Upper lobe of right lung (tissue), 1 donor: ENCODE measurements around the gene PAQR6. TPM values are rescaled to one million over a fixed set of nuclear protein-coding genes. Genes with fewer than 3 reads are reported as not detected.

ENCODE experiments used
- ATAC-seq: fragments of 200-7000 bp; cut with Tn5 transposase; one replicate; pipeline ENCODE4 v1.9.1; 2020; ENCODE audit warnings: mild to moderate bottlenecking, moderate library complexity
- DNase-seq: peaks from one replicate; pipeline ENCODE4 v3.0.0-alpha.2; 2020
- H3K27ac ChIP-seq: fragments of 200-600 bp; one replicate; pipeline ENCODE4 v1.8.0; 2022
- H3K27me3 ChIP-seq: fragments of 200-600 bp; one replicate; pipeline ENCODE4 v1.8.0; 2022; ENCODE audit warnings: mild to moderate bottlenecking
- H3K36me3 ChIP-seq: fragments of 200-600 bp; one replicate; pipeline ENCODE4 v1.8.0; 2022
- H3K4me1 ChIP-seq: fragments of 200-600 bp; one replicate; pipeline ENCODE4 v1.8.0; 2022
- H3K4me3 ChIP-seq: fragments of 200-600 bp; one replicate; pipeline ENCODE4 v1.8.0; 2022; ENCODE audit warnings: mild to moderate bottlenecking
- H3K9me3 ChIP-seq: fragments of 200-600 bp; one replicate; pipeline ENCODE4 v1.8.0; 2022
- intact Hi-C: fragments of 100-400 bp; cut with DNase I; formaldehyde crosslinking; loops from one replicate; pipeline ENCODE4 v1.11.0; 2022
- total RNA-seq: library from RNA; stranded (reverse); fragmentation: NEBNext Ultra II Directional; extraction: Animal tissue kit (Norgen Biotek cat#: 25700); gene quantifications from one replicate; pipeline ENCODE4 v1.2.1, GENCODE V29; 2021
- TF ChIP-seq, protein P1 (sequence below): fragments of 200-600 bp; IDR thresholded peaks from one replicate; pipeline ENCODE4 v1.8.0; 2022; ENCODE audit warnings: antibody characterized with exemption
- donor health status: DM: no; HTN: yes; CAD: no; lungs with severe emphysema.

The PAQR6 gene
- total RNA-seq, 1 donor from 2014 or later = 1.9 TPM

DNA sequence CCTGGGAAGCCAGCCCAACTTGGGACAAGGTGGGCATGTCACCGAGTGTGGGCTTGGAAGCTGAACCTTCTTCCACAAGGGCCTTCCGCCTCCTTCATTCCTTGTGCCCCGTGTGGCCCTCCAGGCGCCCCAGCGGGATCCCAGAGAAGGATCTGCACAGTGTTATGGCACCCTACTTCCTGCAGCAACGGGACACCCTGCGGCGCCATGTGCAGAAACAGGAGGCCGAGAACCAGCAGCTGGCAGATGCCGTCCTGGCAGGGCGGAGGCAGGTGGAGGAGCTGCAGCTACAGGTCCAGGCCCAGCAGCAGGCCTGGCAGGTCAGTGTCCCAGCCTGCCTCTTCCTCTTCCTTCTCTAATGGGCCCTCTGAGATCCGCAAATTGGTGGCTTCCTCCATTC lies 11.7 kb downstream of the PAQR6 start:
- no peaks in the 10 kb centered on the region for H3K4me1 ChIP-seq
- H3K27ac ChIP-seq = no peak overlapping the region
- H3K4me3 ChIP-seq = no peak overlapping the region
- no peaks in the 10 kb centered on the region for H3K27me3 ChIP-seq
- TF ChIP-seq, protein P1, sequence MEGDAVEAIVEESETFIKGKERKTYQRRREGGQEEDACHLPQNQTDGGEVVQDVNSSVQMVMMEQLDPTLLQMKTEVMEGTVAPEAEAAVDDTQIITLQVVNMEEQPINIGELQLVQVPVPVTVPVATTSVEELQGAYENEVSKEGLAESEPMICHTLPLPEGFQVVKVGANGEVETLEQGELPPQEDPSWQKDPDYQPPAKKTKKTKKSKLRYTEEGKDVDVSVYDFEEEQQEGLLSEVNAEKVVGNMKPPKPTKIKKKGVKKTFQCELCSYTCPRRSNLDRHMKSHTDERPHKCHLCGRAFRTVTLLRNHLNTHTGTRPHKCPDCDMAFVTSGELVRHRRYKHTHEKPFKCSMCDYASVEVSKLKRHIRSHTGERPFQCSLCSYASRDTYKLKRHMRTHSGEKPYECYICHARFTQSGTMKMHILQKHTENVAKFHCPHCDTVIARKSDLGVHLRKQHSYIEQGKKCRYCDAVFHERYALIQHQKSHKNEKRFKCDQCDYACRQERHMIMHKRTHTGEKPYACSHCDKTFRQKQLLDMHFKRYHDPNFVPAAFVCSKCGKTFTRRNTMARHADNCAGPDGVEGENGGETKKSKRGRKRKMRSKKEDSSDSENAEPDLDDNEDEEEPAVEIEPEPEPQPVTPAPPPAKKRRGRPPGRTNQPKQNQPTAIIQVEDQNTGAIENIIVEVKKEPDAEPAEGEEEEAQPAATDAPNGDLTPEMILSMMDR = no peak
- DNase-seq = no peak
- H3K9me3 ChIP-seq = no peaks in the 10 kb centered on the region
- intact Hi-C loops = no loop called here
- H3K36me3 ChIP-seq = peaks cover 72% of the 10 kb centered on the region
- ATAC-seq = no peak

DNA sequence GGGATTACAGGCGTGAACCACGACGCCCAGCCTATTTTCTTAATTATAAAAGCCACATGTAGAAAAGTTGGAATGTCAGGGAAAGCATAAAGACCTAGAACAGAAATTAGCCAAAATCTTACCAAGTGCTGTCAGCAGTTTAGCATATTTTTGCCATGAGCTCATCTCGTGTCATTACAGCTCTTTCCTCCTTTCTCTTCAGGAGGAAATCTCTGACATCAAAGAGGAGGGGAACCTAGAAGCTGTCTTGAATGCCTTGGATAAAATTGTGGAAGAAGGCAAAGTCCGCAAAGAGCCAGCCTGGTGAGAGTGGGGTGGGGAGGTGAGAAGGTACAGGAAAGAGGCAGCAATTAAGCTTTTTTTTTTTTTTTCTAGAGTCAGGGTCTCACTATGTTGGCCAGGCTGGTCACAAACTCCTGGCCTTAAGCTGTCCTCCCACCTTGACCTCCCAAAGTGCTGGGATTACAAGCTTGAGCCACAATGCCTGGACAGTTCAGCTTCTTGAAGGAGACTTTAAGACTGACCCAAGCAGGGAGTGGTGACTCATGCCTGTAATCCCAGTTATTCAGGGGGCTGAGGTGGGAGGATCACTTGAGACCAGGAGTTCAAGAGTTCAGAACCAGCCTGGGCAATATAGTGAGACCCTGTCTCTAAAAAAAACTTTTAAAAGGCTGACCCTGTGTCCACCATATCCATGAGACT lies 14.3 kb downstream of the PAQR6 start:
- no peak for ATAC-seq
- Histone ChIP-seq H3K4me1 (no peaks in the 10 kb centered on the region), H3K27me3 (no peaks in the 10 kb centered on the region), H3K9me3 (no peaks in the 10 kb centered on the region), H3K27ac (no peak overlapping the region), H3K36me3 (peaks cover 53% of the 10 kb centered on the region), H3K4me3 (no peak overlapping the region)
- intact Hi-C loops = no loop called here
- TF ChIP-seq, protein P1 = no peak
- no peak for DNase-seq

DNA sequence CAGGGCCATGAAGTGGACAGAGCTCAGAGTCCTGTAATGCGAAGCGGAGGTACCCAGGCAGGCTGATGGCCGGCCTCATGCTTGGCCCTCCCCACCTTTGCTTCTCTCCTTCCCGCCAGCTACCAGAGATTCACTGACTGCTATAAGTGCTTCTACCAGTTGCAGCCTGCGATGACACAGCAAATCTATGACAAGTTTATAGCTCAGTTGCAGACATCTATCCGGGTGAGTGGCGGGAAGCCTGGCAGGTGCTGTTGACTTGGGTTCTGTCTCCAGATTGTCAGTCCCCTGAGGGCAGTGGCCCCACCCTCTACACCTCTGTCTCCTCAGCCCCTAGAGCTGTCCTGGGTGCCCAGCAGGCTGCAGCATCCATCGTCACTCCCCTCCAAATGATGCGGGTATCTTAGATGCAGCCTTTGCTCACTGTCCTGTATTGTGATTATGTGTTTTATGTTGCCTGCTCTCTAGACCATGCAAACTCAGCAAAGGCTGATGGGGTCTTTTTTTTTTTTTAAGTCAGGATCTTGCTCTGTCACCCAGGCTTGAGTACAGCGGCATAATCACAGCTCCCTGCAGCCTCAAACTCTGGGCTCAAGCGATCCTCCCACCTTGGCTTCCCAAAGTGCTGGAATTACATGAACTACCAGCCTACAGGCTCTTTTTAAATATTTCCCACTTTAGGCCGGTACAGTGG lies 15.5 kb downstream of the PAQR6 start:
- Histone ChIP-seq H3K4me3 (no peak overlapping the region), H3K27ac (no peak overlapping the region), H3K27me3 (no peaks in the 10 kb centered on the region), H3K36me3 (peaks cover 42% of the 10 kb centered on the region), H3K4me1 (no peaks in the 10 kb centered on the region), H3K9me3 (no peaks in the 10 kb centered on the region)
- no peak for DNase-seq
- TF ChIP-seq, protein P1 = no peak
- intact Hi-C loops = no loop called here
- peak; percentile 8 for ATAC-seq

DNA sequence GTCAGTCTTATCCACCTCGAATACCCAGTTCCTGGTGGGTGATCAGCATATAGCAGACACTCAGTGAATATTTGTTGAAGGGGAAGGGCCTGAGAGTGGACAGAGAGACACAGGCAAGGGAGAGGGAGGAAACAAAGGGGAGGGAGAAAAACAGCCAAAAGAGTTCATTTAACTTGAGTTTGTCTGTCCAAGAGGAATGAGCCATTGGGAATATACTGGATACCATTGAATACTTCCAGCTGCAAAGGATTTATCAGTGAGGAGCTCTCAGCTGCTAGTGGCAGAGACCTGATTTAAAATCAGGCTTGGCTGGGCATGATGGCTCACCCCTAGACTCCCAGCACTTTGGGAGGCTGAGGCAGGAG lies 17.4 kb downstream of the PAQR6 start:
- H3K4me3 ChIP-seq = no peak overlapping the region
- intact Hi-C loops = no loop called here
- no peak overlapping the region for H3K27ac ChIP-seq
- H3K4me1 ChIP-seq = no peaks in the 10 kb centered on the region
- TF ChIP-seq, protein P1 = no peak
- no peaks in the 10 kb centered on the region for H3K27me3 ChIP-seq
- no peaks in the 10 kb centered on the region for H3K9me3 ChIP-seq
- DNase-seq (no peak), ATAC-seq (no peak)
- H3K36me3 ChIP-seq = peaks cover 39% of the 10 kb centered on the region

DNA sequence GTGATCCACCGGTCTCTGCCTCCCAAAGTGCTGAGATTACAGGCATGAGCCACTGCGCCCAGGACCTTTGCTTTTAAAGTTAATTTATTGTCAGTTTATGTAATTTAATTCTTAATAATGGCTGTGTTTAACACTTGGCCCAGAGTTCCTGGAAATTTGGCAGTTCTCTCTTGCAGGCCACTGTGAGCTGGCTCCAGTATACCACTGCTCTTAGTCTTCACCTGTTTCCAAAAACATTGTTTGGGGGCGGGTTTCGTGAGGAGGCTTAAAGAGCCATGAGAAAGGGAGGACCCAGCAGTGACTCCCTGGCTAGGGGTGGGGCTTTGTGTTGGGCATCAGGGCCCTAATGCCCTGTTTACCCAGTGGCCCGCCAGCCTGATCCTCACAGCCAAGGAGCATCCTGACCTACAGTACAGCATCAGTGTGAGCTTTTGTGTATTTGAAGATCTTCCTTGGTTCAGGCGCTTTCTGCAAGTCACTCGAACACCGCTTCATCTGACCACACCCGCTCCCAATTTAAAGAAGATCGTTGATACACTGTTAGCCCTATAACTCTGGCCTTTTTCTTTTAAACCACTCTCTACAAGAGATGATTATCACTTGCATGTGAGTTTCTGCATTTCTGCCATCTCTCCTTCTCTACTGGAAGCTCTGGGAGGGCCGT lies 17.9 kb downstream of the PAQR6 start:
- Histone ChIP-seq H3K36me3 (peaks cover 37% of the 10 kb centered on the region), H3K27ac (no peak overlapping the region), H3K9me3 (no peaks in the 10 kb centered on the region), H3K4me3 (no peak overlapping the region), H3K4me1 (no peaks in the 10 kb centered on the region), H3K27me3 (no peaks in the 10 kb centered on the region)
- ATAC-seq = no peak
- no peak for DNase-seq
- intact Hi-C loops = loop anchor here (5.0 to 10.0 kb wide), 2 partner anchors 85 to 138 kb away; no protein-coding TSS in a partner anchor
- TF ChIP-seq, protein P1 = no peak
